NB4 (cell line): ENCODE results near the gene ROBO2.

Experiments
- POLR2A ChIP-seq: IDR thresholded peaks from 2 replicates; pipeline ENCODE4 v1.6.1; 2011; ENCODE audit warnings: mild to moderate bottlenecking; ENCODE audit not compliant: insufficient read length; ENCODE audit errors: extremely low read depth
- TF ChIP-seq, protein P1 (sequence below): IDR thresholded peaks from 2 replicates; pipeline ENCODE4 v1.6.1; 2011; ENCODE audit warnings: low read depth, low read length
- TF ChIP-seq, protein P2 (sequence below): IDR thresholded peaks from one replicate; pipeline ENCODE4 v1.5.1; 2012; ENCODE audit warnings: low read depth, low read length

DNA sequence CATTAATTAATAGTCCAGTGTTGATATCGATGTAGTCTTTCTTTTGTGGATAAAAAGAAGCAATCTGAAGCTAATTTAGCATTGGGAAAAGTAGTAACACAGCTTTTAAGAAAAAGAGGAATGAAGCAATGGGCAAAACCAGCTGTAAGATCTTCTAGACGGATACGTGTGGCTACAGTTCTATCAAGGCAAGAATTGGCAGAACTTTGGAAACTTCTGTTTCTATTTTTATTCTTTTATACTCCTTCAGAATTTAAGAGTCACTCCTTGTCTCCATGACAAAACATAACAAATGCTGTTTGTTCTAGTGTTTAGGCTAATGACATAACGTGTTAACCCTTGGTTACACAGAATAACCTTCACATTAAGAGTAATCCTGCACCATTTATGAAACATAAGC, 289.2 kb downstream of the ROBO2 start:
- TF ChIP-seq, protein P1, sequence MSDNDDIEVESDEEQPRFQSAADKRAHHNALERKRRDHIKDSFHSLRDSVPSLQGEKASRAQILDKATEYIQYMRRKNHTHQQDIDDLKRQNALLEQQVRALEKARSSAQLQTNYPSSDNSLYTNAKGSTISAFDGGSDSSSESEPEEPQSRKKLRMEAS, result no peak
- TF ChIP-seq, protein P2, sequence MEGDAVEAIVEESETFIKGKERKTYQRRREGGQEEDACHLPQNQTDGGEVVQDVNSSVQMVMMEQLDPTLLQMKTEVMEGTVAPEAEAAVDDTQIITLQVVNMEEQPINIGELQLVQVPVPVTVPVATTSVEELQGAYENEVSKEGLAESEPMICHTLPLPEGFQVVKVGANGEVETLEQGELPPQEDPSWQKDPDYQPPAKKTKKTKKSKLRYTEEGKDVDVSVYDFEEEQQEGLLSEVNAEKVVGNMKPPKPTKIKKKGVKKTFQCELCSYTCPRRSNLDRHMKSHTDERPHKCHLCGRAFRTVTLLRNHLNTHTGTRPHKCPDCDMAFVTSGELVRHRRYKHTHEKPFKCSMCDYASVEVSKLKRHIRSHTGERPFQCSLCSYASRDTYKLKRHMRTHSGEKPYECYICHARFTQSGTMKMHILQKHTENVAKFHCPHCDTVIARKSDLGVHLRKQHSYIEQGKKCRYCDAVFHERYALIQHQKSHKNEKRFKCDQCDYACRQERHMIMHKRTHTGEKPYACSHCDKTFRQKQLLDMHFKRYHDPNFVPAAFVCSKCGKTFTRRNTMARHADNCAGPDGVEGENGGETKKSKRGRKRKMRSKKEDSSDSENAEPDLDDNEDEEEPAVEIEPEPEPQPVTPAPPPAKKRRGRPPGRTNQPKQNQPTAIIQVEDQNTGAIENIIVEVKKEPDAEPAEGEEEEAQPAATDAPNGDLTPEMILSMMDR, result no peak
- no peak for TF ChIP-seq POLR2A
